PC-3 (cell line): ENCODE results near the gene TMEM178B. TPM values are rescaled to one million over a fixed set of nuclear protein-coding genes. Genes with fewer than 3 reads are reported as not detected.

Experiments used
- ATAC-seq: fragments of 200-7000 bp; cut with Tn5 transposase; 2 replicates; pipeline ENCODE4 v1.9.1; 2020; ENCODE audit warnings: mild to moderate bottlenecking, moderate library complexity
- BruUV-seq: library from RNA; stranded (reverse); fragments of 400-500 nt; replicated peaks from 2 replicates; lab custom pipeline; 2021; lab: Mats Ljungman, UMichigan
- CTCF ChIA-PET: fragments of 300-600 bp; sonication (Branson Sonifier 250); formaldehyde crosslinking; loops from one replicate; lab custom pipeline; 2022; ENCODE audit warnings: antibody characterized with exemption; lab: Charles Lee
- POLR2A ChIA-PET: fragments of 300-600 bp; sonication (Branson Sonifier 250); formaldehyde crosslinking; loops from one replicate; lab custom pipeline; 2022; ENCODE audit warnings: antibody characterized with exemption; ENCODE audit not compliant: unreplicated experiment; lab: Charles Lee
- DNase-seq: peaks from one replicate; pipeline ENCODE4 v3.0.0-alpha.2; 2015
- H2AFZ ChIP-seq: fragments of 300-600 bp; sonication (generic); 2 replicates; pipeline ENCODE4 v1.6.0; 2016; ENCODE audit warnings: antibody characterized with exemption, low read length
- H3F3A ChIP-seq: fragments of 300-600 bp; sonication (generic); one replicate; pipeline ENCODE4 v1.6.0; 2017; ENCODE audit warnings: antibody characterized with exemption, low read length, control low read depth, mild to moderate bottlenecking; ENCODE audit not compliant: unreplicated experiment
- H3K27ac ChIP-seq: fragments of 300-600 bp; sonication (generic); 2 replicates; pipeline ENCODE4 v1.5.1; 2016; ENCODE audit warnings: mild to moderate bottlenecking, low read length
- H3K27me3 ChIP-seq: fragments of 300-600 bp; sonication (generic); 2 replicates; pipeline ENCODE4 v1.6.1; 2016; ENCODE audit warnings: low read length, mixed read lengths
- H3K36me3 ChIP-seq: fragments of 300-600 bp; sonication (generic); 2 replicates; pipeline ENCODE4 v1.6.1; 2016; ENCODE audit warnings: low read depth, mixed run types, low read length, mixed read lengths
- H3K4me1 ChIP-seq: fragments of 300-600 bp; sonication (generic); 2 replicates; pipeline ENCODE4 v1.5.1; 2016; ENCODE audit warnings: low read length; ENCODE audit not compliant: insufficient read depth
- H3K4me2 ChIP-seq: fragments of 300-600 bp; sonication (generic); 2 replicates; pipeline ENCODE4 v1.6.0; 2016; ENCODE audit warnings: low read length
- H3K4me3 ChIP-seq: fragments of 300-600 bp; sonication (generic); 2 replicates; pipeline ENCODE4 v1.5.1; 2016; ENCODE audit warnings: mild to moderate bottlenecking, low read length, mixed read lengths
- H3K79me2 ChIP-seq: fragments of 300-600 bp; sonication (generic); 2 replicates; pipeline ENCODE4 v1.6.1; 2017; ENCODE audit warnings: low read length, mixed read lengths
- H3K9ac ChIP-seq: fragments of 300-600 bp; sonication (generic); 2 replicates; pipeline ENCODE4 v1.6.0; 2016; ENCODE audit warnings: mild to moderate bottlenecking, low read length
- H3K9me2 ChIP-seq: fragments of 300-600 bp; sonication (generic); replicated peaks from 2 replicates; pipeline ENCODE4 v1.6.1; 2016; ENCODE audit warnings: mixed run types, low read length, mixed read lengths
- H3K9me3 ChIP-seq: fragments of 300-600 bp; sonication (generic); 2 replicates; pipeline ENCODE4 v1.6.1; 2016; ENCODE audit warnings: low read length, mixed read lengths
- H4K20me1 ChIP-seq: fragments of 300-600 bp; sonication (generic); 2 replicates; pipeline ENCODE4 v1.6.1; 2016; ENCODE audit warnings: low read length, mixed read lengths
- EZH2 ChIP-seq: fragments of 300-600 bp; sonication (generic); IDR thresholded peaks from one replicate; pipeline ENCODE4 v1.6.1; 2017; ENCODE audit warnings: antibody characterized with exemption, mild to moderate bottlenecking, low read length; ENCODE audit not compliant: unreplicated experiment
- EZH2phosphoT487 ChIP-seq: fragments of 300-600 bp; sonication (generic); IDR thresholded peaks from 2 replicates; pipeline ENCODE4 v1.6.1; 2018; ENCODE audit warnings: mild to moderate bottlenecking, antibody characterized with exemption, low read length, borderline replicate concordance
- intact Hi-C: fragments of 100-400 bp; cut with micrococcal nuclease; formaldehyde crosslinking; loops from 2 replicates; pipeline ENCODE4 v1.9.0; 2023
- total RNA-seq: library from RNA; depleted of rRNA; stranded (reverse); fragments of >200 nt; gene quantifications from 2 replicates; pipeline ENCODE4 v1.2.3, GENCODE V29; 2014
- TF ChIP-seq, protein P1 (sequence below): fragments of 300-600 bp; sonication (generic); conservative IDR thresholded peaks from 2 replicates; pipeline ENCODE4 v1.5.1; 2017; ENCODE audit warnings: antibody characterized with exemption, low read depth, mild to moderate bottlenecking, low read length

The TMEM178B gene
- total RNA-seq, 1 experiment from 2014 or later: 0.29 TPM

- no peak overlapping the region for H3K4me3 ChIP-seq
- no peaks in the 10 kb centered on the region for H3F3A ChIP-seq
- no TSS peak for BruUV-seq
- ChIA-PET POLR2A (no interaction called here), CTCF (interaction anchor here (0.5 kb wide), 1 partner anchor 248 kb away, joined by 4 read pairs; no protein-coding TSS in a partner anchor)
- H3K36me3 ChIP-seq: no peaks in the 10 kb centered on the region
- H3K4me2 ChIP-seq: no peak overlapping the region
- no peaks in the 10 kb centered on the region for H3K79me2 ChIP-seq
- intact Hi-C loops: no loop called here
- H3K9ac ChIP-seq: no peak overlapping the region
- DNase-seq: peak; percentile 50
- no peak overlapping the region for H2AFZ ChIP-seq
- H3K9me3 ChIP-seq: no peaks in the 10 kb centered on the region
- H3K27me3 ChIP-seq: peaks cover 13% of the 10 kb centered on the region
- H4K20me1 ChIP-seq: no peaks in the 10 kb centered on the region
- ATAC-seq: peak; percentile 75
- no peaks in the 10 kb centered on the region for H3K4me1 ChIP-seq
- no peak for TF ChIP-seq EZH2
- TF ChIP-seq, protein P1, sequence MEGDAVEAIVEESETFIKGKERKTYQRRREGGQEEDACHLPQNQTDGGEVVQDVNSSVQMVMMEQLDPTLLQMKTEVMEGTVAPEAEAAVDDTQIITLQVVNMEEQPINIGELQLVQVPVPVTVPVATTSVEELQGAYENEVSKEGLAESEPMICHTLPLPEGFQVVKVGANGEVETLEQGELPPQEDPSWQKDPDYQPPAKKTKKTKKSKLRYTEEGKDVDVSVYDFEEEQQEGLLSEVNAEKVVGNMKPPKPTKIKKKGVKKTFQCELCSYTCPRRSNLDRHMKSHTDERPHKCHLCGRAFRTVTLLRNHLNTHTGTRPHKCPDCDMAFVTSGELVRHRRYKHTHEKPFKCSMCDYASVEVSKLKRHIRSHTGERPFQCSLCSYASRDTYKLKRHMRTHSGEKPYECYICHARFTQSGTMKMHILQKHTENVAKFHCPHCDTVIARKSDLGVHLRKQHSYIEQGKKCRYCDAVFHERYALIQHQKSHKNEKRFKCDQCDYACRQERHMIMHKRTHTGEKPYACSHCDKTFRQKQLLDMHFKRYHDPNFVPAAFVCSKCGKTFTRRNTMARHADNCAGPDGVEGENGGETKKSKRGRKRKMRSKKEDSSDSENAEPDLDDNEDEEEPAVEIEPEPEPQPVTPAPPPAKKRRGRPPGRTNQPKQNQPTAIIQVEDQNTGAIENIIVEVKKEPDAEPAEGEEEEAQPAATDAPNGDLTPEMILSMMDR: peak; percentile 52
- H3K27ac ChIP-seq: no peak overlapping the region
- no peaks in the 10 kb centered on the region for H3K9me2 ChIP-seq
Measured at GRCh38 chr7:141231018-141231792, 157.3 kb downstream of the TMEM178B start.

DNA sequence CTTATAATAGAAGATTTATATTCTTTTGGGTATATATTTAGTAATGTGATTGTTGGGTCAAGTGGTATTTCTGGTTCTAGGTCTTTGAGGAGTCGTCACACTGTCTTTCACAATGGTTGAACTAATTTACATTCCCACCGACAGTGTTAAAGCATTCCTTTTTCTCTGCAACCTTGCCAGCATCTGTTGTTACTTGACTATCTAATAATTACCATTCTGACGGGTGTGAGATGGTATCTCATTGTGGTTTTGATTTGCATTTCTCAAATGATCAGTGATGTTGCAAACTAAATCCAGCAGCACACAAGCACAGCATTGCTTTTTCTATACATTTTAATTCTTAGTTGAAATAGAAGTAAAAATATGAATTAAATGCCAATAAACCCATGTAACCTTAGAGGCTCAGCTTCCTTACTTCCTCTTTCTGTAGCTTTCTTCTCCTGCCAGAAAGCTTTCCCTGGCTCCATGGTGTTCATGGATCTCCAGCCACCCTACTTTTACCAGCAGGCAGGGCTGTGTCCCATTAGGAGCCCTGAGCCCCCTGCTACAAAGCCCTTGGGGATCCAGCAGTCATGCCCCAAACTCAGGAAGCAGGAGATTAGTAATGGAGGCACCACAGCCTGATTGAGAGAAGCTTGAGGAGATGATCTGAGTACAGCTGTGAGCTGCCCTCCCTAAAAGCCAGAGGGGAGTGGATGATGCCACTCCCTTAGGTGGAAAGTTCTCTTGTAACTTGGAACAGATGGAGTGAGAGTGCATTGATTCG is 158.6 kb downstream of the TMEM178B start:
- no peak for ATAC-seq
- CTCF ChIA-PET: no interaction called here
- POLR2A ChIA-PET: no interaction called here

More for the DNA sequence above, 158.6 kb downstream of the TMEM178B start:
- H3K4me3 ChIP-seq: no peak overlapping the region
- H3K9me2 ChIP-seq: no peaks in the 10 kb centered on the region
- no peaks in the 10 kb centered on the region for H3F3A ChIP-seq
- no peaks in the 10 kb centered on the region for H3K4me1 ChIP-seq
- intact Hi-C loops: no loop called here
- no peak for TF ChIP-seq EZH2
- TF ChIP-seq, protein P1: no peak
- TF ChIP-seq EZH2phosphoT487: no peak
- H4K20me1 ChIP-seq: no peaks in the 10 kb centered on the region
- H3K9me3 ChIP-seq: no peaks in the 10 kb centered on the region
- H3K79me2 ChIP-seq: no peaks in the 10 kb centered on the region
- H2AFZ ChIP-seq: no peak overlapping the region
- no peaks in the 10 kb centered on the region for H3K36me3 ChIP-seq
- H3K4me2 ChIP-seq: no peak overlapping the region
- H3K9ac ChIP-seq: no peak overlapping the region
- H3K27ac ChIP-seq: no peak overlapping the region
- H3K27me3 ChIP-seq: peaks cover 26% of the 10 kb centered on the region
- BruUV-seq: no TSS peak
- DNase-seq: no peak
